Neural cell (in vitro differentiated cells): ENCODE measurements around the gene SPON2. TPM values are rescaled to one million over a fixed set of nuclear protein-coding genes. Genes with fewer than 3 reads are reported as not detected.

ENCODE experiments used
- H2AFZ ChIP-seq: fragments of 200-600, 300-800 bp; sonication (generic), shearing (Covaris generic); 2 replicates; pipeline ENCODE4 v1.6.0; 2014; ENCODE audit warnings: low read depth, mild to moderate bottlenecking, antibody characterized with exemption, low read length, moderate library complexity
- H3F3A ChIP-seq: fragments of 200-600 bp; shearing (Covaris generic); 2 replicates; pipeline ENCODE4 v1.6.1; 2016; ENCODE audit warnings: mild to moderate bottlenecking, moderate library complexity, mixed read lengths, antibody characterized with exemption, low read length; ENCODE audit not compliant: insufficient read depth, poor library complexity, severe bottlenecking
- H3K27ac ChIP-seq: fragments of 200-600, 300-800 bp; sonication (generic), shearing (Covaris generic); 2 replicates; pipeline ENCODE4 v1.5.1; 2014; ENCODE audit warnings: mild to moderate bottlenecking, low read length, moderate library complexity
- H3K27me3 ChIP-seq: fragments of 300-800, 200-600 bp; sonication (generic), shearing (Covaris generic); 2 replicates; pipeline ENCODE4 v1.6.0; 2014; ENCODE audit warnings: mild to moderate bottlenecking, low read depth, low read length, moderate library complexity; ENCODE audit not compliant: insufficient read depth
- H3K36me3 ChIP-seq: fragments of 300-800, 200-600 bp; sonication (generic), shearing (Covaris generic); 2 replicates; pipeline ENCODE4 v1.5.1; 2014; ENCODE audit warnings: mild to moderate bottlenecking, antibody characterized with exemption, low read length, moderate library complexity; ENCODE audit not compliant: insufficient read depth
- H3K4me2 ChIP-seq: fragments of 300-800, 200-600 bp; sonication (generic), shearing (Covaris generic); 2 replicates; pipeline ENCODE4 v1.6.0; 2014; ENCODE audit warnings: mild to moderate bottlenecking, low read length
- H3K4me3 ChIP-seq: fragments of 300-800, 200-600 bp; sonication (generic), shearing (Covaris generic); 2 replicates; pipeline ENCODE4 v1.5.1; 2014; ENCODE audit warnings: mild to moderate bottlenecking, low read length, moderate library complexity
- H3K79me2 ChIP-seq: fragments of 200-600 bp; shearing (Covaris generic); replicated peaks from 2 replicates; pipeline ENCODE4 v1.6.0; 2014; ENCODE audit warnings: mild to moderate bottlenecking, low read length, moderate library complexity; ENCODE audit not compliant: insufficient read depth
- H3K9ac ChIP-seq: fragments of 300-800, 200-600 bp; sonication (generic), shearing (Covaris generic); 2 replicates; pipeline ENCODE4 v1.6.1; 2016; ENCODE audit warnings: mild to moderate bottlenecking, low read length, mixed read lengths
- H3K9me2 ChIP-seq: fragments of 200-600 bp; shearing (Covaris generic); 2 replicates; pipeline ENCODE4 v1.6.1; 2016; ENCODE audit warnings: mild to moderate bottlenecking, low read length, mixed read lengths; ENCODE audit not compliant: insufficient read depth
- H3K9me3 ChIP-seq: fragments of 200-600, 300-800 bp; sonication (generic), shearing (Covaris generic); 2 replicates; pipeline ENCODE4 v1.6.1; 2016; ENCODE audit warnings: mild to moderate bottlenecking, mixed run types, low read length, moderate library complexity, mixed read lengths
- H4K20me1 ChIP-seq: fragments of 200-600 bp; shearing (Covaris generic); 2 replicates; pipeline ENCODE4 v1.6.1; 2016; ENCODE audit warnings: mild to moderate bottlenecking, mixed run types; ENCODE audit not compliant: insufficient read depth
- CTCF ChIP-seq: fragments of 450-650 bp; IDR thresholded peaks from 2 replicates; pipeline ENCODE4 v1.5.1; 2014; ENCODE audit warnings: antibody characterized with exemption, mild to moderate bottlenecking, moderate library complexity; ENCODE audit not compliant: poor library complexity, severe bottlenecking
- EP300 ChIP-seq: fragments of 450-650 bp; conservative IDR thresholded peaks from 2 replicates; pipeline ENCODE4 v1.6.1; 2014; ENCODE audit warnings: antibody characterized with exemption, mild to moderate bottlenecking, moderate library complexity; ENCODE audit not compliant: poor library complexity, severe bottlenecking
- EZH2 ChIP-seq: fragments of 200-600, 300-800 bp; shearing (Covaris generic), sonication (generic); IDR thresholded peaks from 2 replicates; pipeline ENCODE4 v1.6.1; 2014; ENCODE audit warnings: antibody characterized with exemption, low read length, borderline replicate concordance, mild to moderate bottlenecking; ENCODE audit not compliant: insufficient read depth, poor library complexity, severe bottlenecking
- MXI1 ChIP-seq: fragments of 450-650 bp; conservative IDR thresholded peaks from 2 replicates; pipeline ENCODE4 v1.6.1; 2014; ENCODE audit warnings: antibody characterized with exemption, mild to moderate bottlenecking; ENCODE audit not compliant: poor library complexity, severe bottlenecking
- POLR2AphosphoS5 ChIP-seq: IDR thresholded peaks from 2 replicates; pipeline ENCODE4 v1.6.1; 2012
- RAD21 ChIP-seq: fragments of 450-650 bp; conservative IDR thresholded peaks from 2 replicates; pipeline ENCODE4 v1.6.1; 2014; ENCODE audit warnings: antibody characterized with exemption, mild to moderate bottlenecking, moderate library complexity
- REST ChIP-seq: IDR thresholded peaks from 2 replicates; pipeline ENCODE4 v1.6.1; 2012; ENCODE audit warnings: borderline replicate concordance
- SMC3 ChIP-seq: fragments of 450-650 bp; conservative IDR thresholded peaks from 2 replicates; pipeline ENCODE4 v1.6.1; 2014; ENCODE audit warnings: antibody characterized with exemption, mild to moderate bottlenecking, moderate library complexity; ENCODE audit not compliant: poor library complexity
- TAF1 ChIP-seq: IDR thresholded peaks from 2 replicates; pipeline ENCODE4 v1.6.1; 2012; ENCODE audit warnings: low read depth
- polyA plus RNA-seq: library from polyadenylated mRNA; depleted of rRNA; stranded (reverse); fragments of >200 nt; gene quantifications from 2 replicates; pipeline ENCODE4 v1.2.3, GENCODE V29; 2014

SPON2 gene
- polyA plus RNA-seq, 1 donor from 2014 or later = 0.57 TPM

- Histone ChIP-seq H3F3A (no peaks in the 10 kb centered on the region), H3K9me2 (no peaks in the 10 kb centered on the region), H4K20me1 (no peaks in the 10 kb centered on the region), H2AFZ (no peak overlapping the region), H3K4me3 (no peak overlapping the region), H3K27me3 (no peaks in the 10 kb centered on the region), H3K9ac (no peak overlapping the region), H3K36me3 (no peaks in the 10 kb centered on the region), H3K4me2 (no peak overlapping the region), H3K27ac (no peak overlapping the region), H3K79me2 (no peaks in the 10 kb centered on the region), H3K9me3 (no peaks in the 10 kb centered on the region)
- TF ChIP-seq RAD21 (no peak), MXI1 (no peak), POLR2AphosphoS5 (no peak), EZH2 (no peak), REST (no peak), CTCF (no peak), EP300 (no peak), SMC3 (no peak), TAF1 (no peak)
Measured at GRCh38 chr4:1192091-1192492, 19.7 kb upstream of the SPON2 start.

GRCh38 chr4:1191621-1192020, 19.2 kb upstream of the SPON2 start:
- Histone ChIP-seq H3K9me2 (no peaks in the 10 kb centered on the region), H4K20me1 (no peaks in the 10 kb centered on the region), H3F3A (no peaks in the 10 kb centered on the region), H3K27ac (no peak overlapping the region), H3K9me3 (no peaks in the 10 kb centered on the region), H3K9ac (no peak overlapping the region), H3K27me3 (no peaks in the 10 kb centered on the region), H3K79me2 (no peaks in the 10 kb centered on the region), H2AFZ (no peak overlapping the region), H3K36me3 (no peaks in the 10 kb centered on the region), H3K4me2 (no peak overlapping the region), H3K4me3 (no peak overlapping the region)
- TF ChIP-seq EP300 (no peak), POLR2AphosphoS5 (no peak), MXI1 (no peak), RAD21 (no peak)

GRCh38 chr4:1187182-1187581, 14.8 kb upstream of the SPON2 start:
- Histone ChIP-seq H3K36me3 (no peaks in the 10 kb centered on the region), H3K79me2 (no peaks in the 10 kb centered on the region), H2AFZ (no peak overlapping the region), H3K4me3 (no peak overlapping the region), H3K9me2 (no peaks in the 10 kb centered on the region), H3F3A (no peaks in the 10 kb centered on the region), H3K27ac (no peak overlapping the region), H3K4me2 (no peak overlapping the region), H3K9me3 (no peaks in the 10 kb centered on the region), H4K20me1 (no peaks in the 10 kb centered on the region), H3K27me3 (no peaks in the 10 kb centered on the region), H3K9ac (no peak overlapping the region)
- no peak for TF ChIP-seq REST
- TF ChIP-seq RAD21 = no peak
- no peak for TF ChIP-seq MXI1
- TF ChIP-seq POLR2AphosphoS5 = no peak
- TF ChIP-seq SMC3 = no peak
- TF ChIP-seq EP300 = no peak
- TF ChIP-seq CTCF = no peak
- no peak for TF ChIP-seq EZH2
- no peak for TF ChIP-seq TAF1
